ENCODE measurements around the gene CAMTA1. TPM values are rescaled to one million over a fixed set of nuclear protein-coding genes. Genes with fewer than 3 reads are reported as not detected.
A peak's percentile ranks its signal among the peaks of the same experiment; 100 is the strongest.

The CAMTA1 gene
- total and polyA plus RNA-seq, 2 experiments from 2014 or later, result 213 to 341 TPM

GRCh38 chr1:7453038-7453437, 667.8 kb downstream of the CAMTA1 start:
- no peak overlapping the region for H3K27ac ChIP-seq
- H3K36me3 ChIP-seq, result no peaks in the 10 kb centered on the region
- H3K9me3 ChIP-seq (ENCODE audit: low read depth), result no peaks in the 10 kb centered on the region
- no peak for DNase-seq (ENCODE audit: low read depth in 1 of 2, low spot score in 1 of 2)
- no peak for TF ChIP-seq CTCF (IDR thresholded peaks at IDR 0.05; ENCODE audit: low read depth, low read length)
- H3K27me3 ChIP-seq, result no peaks in the 10 kb centered on the region
- no peak overlapping the region for H3K4me3 ChIP-seq
- peaks cover 16% of the 10 kb centered on the region for H3K4me1 ChIP-seq (ENCODE audit: low read depth)

DNA sequence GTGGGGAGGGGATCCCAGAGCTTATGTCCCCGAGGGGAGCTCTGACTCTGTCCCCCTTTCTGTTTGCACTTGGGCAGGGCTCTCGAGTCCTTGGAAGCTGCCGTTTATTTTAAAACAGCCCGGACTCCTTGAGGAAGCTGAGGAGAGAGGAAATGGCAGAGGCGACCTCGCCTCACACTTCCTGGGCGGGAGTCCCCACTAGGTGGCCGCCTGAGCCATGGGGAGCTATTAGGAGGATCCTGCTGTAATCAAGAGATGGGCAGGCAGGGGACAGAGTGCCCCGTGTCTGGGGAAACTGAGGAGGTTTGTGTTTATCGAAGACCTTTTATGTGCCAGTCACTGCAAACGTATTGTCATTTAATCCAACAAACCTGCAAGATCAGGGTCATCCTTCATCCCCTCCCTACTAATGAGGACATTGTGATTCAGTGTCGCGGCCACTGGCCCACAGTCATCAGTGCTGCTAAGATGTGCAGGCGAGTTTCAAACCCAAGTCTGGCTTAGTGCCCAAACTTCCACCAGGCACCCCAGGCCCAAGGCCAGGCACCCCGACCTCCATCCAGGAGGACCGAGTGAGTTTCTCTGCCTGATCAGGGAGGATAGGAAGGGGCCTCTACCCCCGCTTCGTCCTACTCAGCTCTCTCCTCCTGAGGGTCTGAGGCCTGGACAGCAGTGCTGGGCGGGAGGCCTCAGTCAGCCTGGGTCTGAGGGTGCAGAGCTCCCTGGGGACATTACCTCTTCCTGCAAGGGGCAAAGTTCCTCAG, 669.0 kb downstream of the CAMTA1 start:
- DNase-seq (ENCODE audit: low read depth in 1 of 2, low spot score in 1 of 2), result peak; percentile 14 to 39
- no peaks in the 10 kb centered on the region for H3K27me3 ChIP-seq
- peak; percentile 47 for TF ChIP-seq CTCF (IDR thresholded peaks at IDR 0.05; ENCODE audit: low read depth, low read length)
- no peak overlapping the region for H3K27ac ChIP-seq
- peaks cover 16% of the 10 kb centered on the region for H3K4me1 ChIP-seq (ENCODE audit: low read depth)
- H3K36me3 ChIP-seq, result no peaks in the 10 kb centered on the region
- H3K9me3 ChIP-seq (ENCODE audit: low read depth), result no peaks in the 10 kb centered on the region
- H3K4me3 ChIP-seq, result no peak overlapping the region

GRCh38 chr1:7454895-7455784, 669.9 kb downstream of the CAMTA1 start:
- Histone ChIP-seq H3K4me1 (ENCODE audit: low read depth) (peaks cover 16% of the 10 kb centered on the region), H3K27me3 (no peaks in the 10 kb centered on the region), H3K27ac (no peak overlapping the region), H3K4me3 (no peak overlapping the region), H3K36me3 (no peaks in the 10 kb centered on the region), H3K9me3 (ENCODE audit: low read depth) (no peaks in the 10 kb centered on the region)
- TF ChIP-seq CTCF (IDR thresholded peaks at IDR 0.05; ENCODE audit: low read depth, low read length), result no peak
- no peak for DNase-seq (ENCODE audit: low read depth in 1 of 2, low spot score in 1 of 2)

GRCh38 chr1:7455796-7456721, 670.8 kb downstream of the CAMTA1 start:
- DNase-seq (ENCODE audit: low read depth in 1 of 2, low spot score in 1 of 2), result peak in 1 of 2 donors; percentile 42
- Histone ChIP-seq H3K9me3 (ENCODE audit: low read depth) (no peaks in the 10 kb centered on the region), H3K36me3 (no peaks in the 10 kb centered on the region), H3K4me3 (no peak overlapping the region), H3K27ac (peak overlapping the region; percentile 63), H3K27me3 (no peaks in the 10 kb centered on the region), H3K4me1 (ENCODE audit: low read depth) (peaks cover 16% of the 10 kb centered on the region)
- no peak for TF ChIP-seq CTCF (IDR thresholded peaks at IDR 0.05; ENCODE audit: low read depth, low read length)

DNA sequence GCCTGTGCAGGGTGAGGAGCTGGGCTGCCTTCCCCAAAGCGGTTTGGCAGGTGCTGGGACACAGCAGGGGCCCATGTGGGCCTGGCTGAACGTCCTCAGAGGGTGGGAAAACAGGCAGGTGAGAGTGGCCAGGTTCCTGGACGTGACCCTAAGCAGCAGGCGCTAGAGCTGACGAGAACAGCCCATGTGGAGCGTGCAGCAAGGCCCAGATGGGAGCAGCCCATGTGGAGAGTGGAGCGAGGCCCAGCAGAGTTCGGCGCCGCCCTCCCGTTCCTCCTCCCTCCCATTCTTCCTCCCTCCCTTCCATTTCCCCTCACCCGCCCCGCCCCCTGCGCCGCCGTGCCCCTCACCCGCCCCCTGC, 671.4 kb downstream of the CAMTA1 start:
- no peak for TF ChIP-seq CTCF (IDR thresholded peaks at IDR 0.05; ENCODE audit: low read depth, low read length)
- no peaks in the 10 kb centered on the region for H3K9me3 ChIP-seq (ENCODE audit: low read depth)
- peak in 1 of 2 donors; percentile 30 for DNase-seq (ENCODE audit: low read depth in 1 of 2, low spot score in 1 of 2)
- no peak overlapping the region for H3K4me3 ChIP-seq
- H3K27ac ChIP-seq, result peak overlapping the region; percentile 63
- H3K27me3 ChIP-seq, result no peaks in the 10 kb centered on the region
- no peaks in the 10 kb centered on the region for H3K36me3 ChIP-seq
- peaks cover 16% of the 10 kb centered on the region for H3K4me1 ChIP-seq (ENCODE audit: low read depth)

Data from cardiac muscle cell (in vitro differentiated cells and primary cell).